Lung (tissue), 12 donors: Measurements from ENCODE around the gene GLOD4. TPM values are rescaled to one million over a fixed set of nuclear protein-coding genes. Genes with fewer than 3 reads are reported as not detected.

Source experiments
- ATAC-seq: fragments of 200-7000 bp; cut with Tn5 transposase; one replicate; pipeline ENCODE4 v1.9.1; 2020; ENCODE audit warnings: moderate number of reproducible peaks; ENCODE audit not compliant: insufficient read depth, low FRiP score
- DNase-seq, 3 donors: peaks; one replicate each; pipeline ENCODE4 v3.0.0-alpha.2; 2013 to 2017
- H3K27ac ChIP-seq, 2 donors: one replicate each; pipeline ENCODE4 v1.5.1; 2013; ENCODE audit warnings: mild to moderate bottlenecking in 2 of 2, moderate library complexity in 2 of 2, control low read depth in 1 of 2, inconsistent platforms in 1 of 2, low read depth in 1 of 2, low read length in 1 of 2
- H3K27me3 ChIP-seq, 3 donors: one replicate each; pipeline ENCODE4 v1.5.1; 2013; ENCODE audit warnings: low read length in 2 of 3; ENCODE audit not compliant: control insufficient read depth in 3 of 3, insufficient read depth in 3 of 3
- H3K36me3 ChIP-seq, 4 donors: one replicate each; pipeline ENCODE4 v1.5.1; 2013; ENCODE audit warnings: low read length in 4 of 4, mild to moderate bottlenecking in 1 of 4, moderate library complexity in 1 of 4; ENCODE audit not compliant: control insufficient read depth in 4 of 4, insufficient read depth in 4 of 4
- H3K4me1 ChIP-seq, 5 donors: one replicate each; pipeline ENCODE4 v1.5.1; 2013; ENCODE audit warnings: low read length in 5 of 5, mild to moderate bottlenecking in 2 of 5, moderate library complexity in 1 of 5; ENCODE audit not compliant: control insufficient read depth in 5 of 5, insufficient read depth in 5 of 5
- H3K4me3 ChIP-seq: one replicate; pipeline ENCODE4 v1.5.1; 2013; ENCODE audit warnings: mild to moderate bottlenecking, control low read depth, moderate library complexity
- H3K9ac ChIP-seq, 2 donors: one replicate each; pipeline ENCODE4 v1.5.1; 2013; ENCODE audit warnings: low read length in 2 of 2, control low read depth in 1 of 2; ENCODE audit not compliant: insufficient read depth in 1 of 2
- H3K9me3 ChIP-seq, 4 donors: one replicate each; pipeline ENCODE4 v1.5.1; 2013; ENCODE audit warnings: low read length in 3 of 4, mild to moderate bottlenecking in 1 of 4, moderate library complexity in 1 of 4; ENCODE audit not compliant: control insufficient read depth in 4 of 4, insufficient read depth in 3 of 4
- CTCF ChIP-seq: IDR thresholded peaks from 2 replicates; pipeline ENCODE4 v1.5.1; 2012; ENCODE audit warnings: mild to moderate bottlenecking; ENCODE audit errors: control extremely low read depth, extremely low read depth
- WGBS, 2 donors: extraction: QIAGEN DNeasy Blood & Tissue Kit; methylation state at CpG; one replicate each; pipeline ENCODE4 v1.1.7; 2013; 5-methylcytosine and 5-hydroxymethylcytosine counted together
- polyA plus RNA-seq, 2 donors: library from polyadenylated mRNA; stranded (reverse); fragments of 200-250 nt; gene quantifications; one replicate each; pipeline ENCODE4 v1.2.1, GENCODE V29; 2013
- total RNA-seq, 2 donors: library from RNA; depleted of rRNA in 1 of 2; stranded (reverse); fragments of >200 nt in 1 of 2; gene quantifications; one replicate each; pipeline ENCODE4 v1.2.1, GENCODE V29; 2014 to 2021
- donor health status: control.
- donor health status: control.
- donor health status: Bipolar disorder and iron deficiency.
- donor health status: healthy.
- donor health status: DM: yes; HTN: yes; CAD: no.

GLOD4 gene
- total and polyA plus RNA-seq, 4 donors: 31.9 to 60.3 (median 38.4) TPM

DNA sequence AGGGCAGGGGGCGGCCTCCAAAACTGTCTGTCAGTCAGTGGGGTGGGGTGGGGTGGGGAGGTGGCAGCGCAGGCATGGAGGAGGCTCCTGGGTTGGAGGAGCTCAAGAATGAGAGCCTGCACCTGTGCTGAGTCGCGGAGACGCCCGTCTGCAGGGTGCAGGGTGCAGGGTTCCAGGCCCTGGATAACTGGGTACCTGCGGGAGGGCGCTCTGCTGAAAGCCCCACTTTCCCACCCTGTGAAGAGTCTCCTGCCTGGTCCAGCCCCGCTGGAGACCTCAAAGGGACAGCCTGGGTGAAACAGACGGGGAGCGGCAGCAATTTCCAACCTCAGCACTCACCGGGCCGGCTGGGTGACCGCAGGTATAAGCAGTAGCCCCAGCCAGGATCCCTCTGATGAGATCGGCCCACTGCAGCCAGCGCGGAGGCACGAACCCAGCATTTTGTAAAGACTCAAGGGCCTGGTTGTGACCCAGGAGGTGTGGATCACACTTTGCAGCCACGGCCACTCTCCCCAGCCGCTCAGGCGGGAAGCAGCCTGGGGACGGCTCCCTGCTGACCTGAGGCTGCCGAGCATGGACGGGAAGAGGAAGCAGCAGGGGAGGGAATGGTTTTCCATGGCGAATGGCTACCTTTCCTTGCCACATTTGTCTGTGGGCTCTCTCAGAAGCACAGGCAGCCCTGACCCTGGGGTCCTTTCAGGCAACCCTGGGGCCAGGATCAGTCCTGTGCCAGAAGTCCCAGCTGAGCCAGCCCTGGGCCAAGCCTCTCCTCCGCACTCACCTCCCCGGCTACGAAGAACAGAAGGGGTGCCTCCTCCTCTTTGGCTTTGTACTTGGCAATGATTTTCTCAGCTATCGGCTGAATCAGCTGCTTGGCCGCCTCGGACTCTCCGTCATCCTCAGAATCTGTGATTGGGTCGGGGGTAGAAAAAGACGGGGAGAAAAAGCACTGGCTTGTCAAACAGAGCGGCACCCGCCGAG is 21.1 kb upstream of the GLOD4 start:
- Histone ChIP-seq H3K9me3 (no peaks in the 10 kb centered on the region), H3K9ac (no peak overlapping the region), H3K36me3 (peaks cover 0 to 31% (median 3%) of the 10 kb centered on the region in 4 donors), H3K27me3 (no peaks in the 10 kb centered on the region), H3K27ac (no peak overlapping the region), H3K4me3 (no peak overlapping the region), H3K4me1 (peaks cover 0 to 8% (median 0%) of the 10 kb centered on the region in 5 donors)
- no peak for DNase-seq
- no peak for ATAC-seq
- WGBS, 2 donors: 89 to 91% methylated on average over 37 of the region's 37 CpGs
- no peak for TF ChIP-seq CTCF

DNA sequence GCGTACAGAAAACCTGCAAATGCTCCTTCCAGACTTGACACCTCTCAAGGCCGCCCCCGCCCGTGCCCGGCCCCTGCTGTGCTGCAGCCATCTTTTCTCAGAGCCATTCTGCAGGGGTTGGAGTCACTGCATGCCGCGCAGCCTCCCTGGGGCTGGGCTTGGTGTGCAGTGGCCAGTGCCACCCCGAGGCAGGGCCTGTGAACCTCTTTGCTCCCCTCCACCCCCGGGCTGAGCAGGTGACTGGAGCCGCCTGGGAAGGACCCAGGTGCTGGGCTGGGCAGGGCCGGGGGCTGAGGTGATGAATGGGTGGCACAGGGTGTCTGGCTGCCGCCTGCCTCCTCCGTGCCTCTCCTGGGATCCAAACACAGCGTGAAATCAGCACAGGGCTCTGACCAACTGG is 20.4 kb upstream of the GLOD4 start:
- 95 to 97% methylated on average over 14 of the region's 14 CpGs for WGBS, 2 donors
- no peak for ATAC-seq
- peaks cover 0 to 31% (median 3%) of the 10 kb centered on the region in 4 donors for H3K36me3 ChIP-seq

DNA sequence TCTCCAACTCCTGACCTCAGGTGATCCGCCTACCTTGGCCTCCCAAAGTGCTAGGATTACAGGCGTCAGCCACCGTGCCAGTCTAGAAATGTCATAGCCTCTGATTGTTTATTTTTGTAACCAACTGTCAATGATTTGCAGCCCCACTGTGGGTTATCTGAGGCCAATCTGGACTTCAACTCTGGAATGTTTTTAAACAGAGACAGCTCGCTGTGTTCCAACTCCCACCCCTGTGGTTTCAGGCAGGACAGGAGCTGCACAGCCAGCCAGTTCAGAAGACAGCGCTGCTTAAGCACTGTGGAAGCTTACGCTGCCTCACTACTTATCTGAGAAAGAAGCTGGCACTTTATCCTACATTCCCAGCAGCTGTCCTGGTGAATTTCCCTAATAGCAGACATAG is 19.6 kb upstream of the GLOD4 start:
- no peak for TF ChIP-seq CTCF
- peaks cover 0 to 8% (median 0%) of the 10 kb centered on the region in 5 donors for H3K4me1 ChIP-seq
- ATAC-seq (no peak), DNase-seq (no peak)
- H3K9ac ChIP-seq: no peak overlapping the region
- H3K27me3 ChIP-seq: no peaks in the 10 kb centered on the region
- no peak overlapping the region for H3K27ac ChIP-seq
- no peak overlapping the region for H3K4me3 ChIP-seq
- H3K36me3 ChIP-seq: peaks cover 2 to 30% (median 4%) of the 10 kb centered on the region in 4 donors
- 88 to 91% methylated on average over 6 of the region's 6 CpGs for WGBS, 2 donors
- no peaks in the 10 kb centered on the region for H3K9me3 ChIP-seq

More for the DNA sequence above, 20.4 kb upstream of the GLOD4 start:
- DNase-seq: no peak
- no peak overlapping the region for H3K4me3 ChIP-seq
- H3K9me3 ChIP-seq: no peaks in the 10 kb centered on the region
- H3K27ac ChIP-seq: no peak overlapping the region
- no peak overlapping the region for H3K9ac ChIP-seq
- no peaks in the 10 kb centered on the region for H3K27me3 ChIP-seq
- no peak for TF ChIP-seq CTCF
- H3K4me1 ChIP-seq: peaks cover 0 to 8% (median 0%) of the 10 kb centered on the region in 5 donors
